PFSK-1 (cell line): ENCODE data around the gene ZDHHC1.

ENCODE experiments used
- POLR2AphosphoS5 ChIP-seq: IDR thresholded peaks from 2 replicates; pipeline ENCODE4 v1.6.1; 2012; ENCODE audit warnings: low read depth, mild to moderate bottlenecking, control low read depth, low read length, moderate library complexity
- SIN3A ChIP-seq: IDR thresholded peaks from 2 replicates; pipeline ENCODE4 v1.6.1; 2012; ENCODE audit warnings: mild to moderate bottlenecking, low read length, moderate library complexity, borderline replicate concordance; ENCODE audit not compliant: insufficient read depth
- TAF1 ChIP-seq: IDR thresholded peaks from 2 replicates; pipeline ENCODE4 v1.6.1; 2012; ENCODE audit warnings: low read length, control low read depth, borderline replicate concordance; ENCODE audit not compliant: insufficient read depth
- TF ChIP-seq, protein P1 (sequence below), 2 experiments: IDR thresholded peaks; 2 replicates each; pipeline versions ENCODE4 v1.6.1 to v1.8.0; 2011 to 2012; ENCODE audit warnings: low read depth in 2 of 2, low read length in 2 of 2, control low read depth in 1 of 2, inconsistent platforms in 1 of 2, mild to moderate bottlenecking in 1 of 2, moderate library complexity in 1 of 2; ENCODE audit not compliant: insufficient read depth in 1 of 2

DNA sequence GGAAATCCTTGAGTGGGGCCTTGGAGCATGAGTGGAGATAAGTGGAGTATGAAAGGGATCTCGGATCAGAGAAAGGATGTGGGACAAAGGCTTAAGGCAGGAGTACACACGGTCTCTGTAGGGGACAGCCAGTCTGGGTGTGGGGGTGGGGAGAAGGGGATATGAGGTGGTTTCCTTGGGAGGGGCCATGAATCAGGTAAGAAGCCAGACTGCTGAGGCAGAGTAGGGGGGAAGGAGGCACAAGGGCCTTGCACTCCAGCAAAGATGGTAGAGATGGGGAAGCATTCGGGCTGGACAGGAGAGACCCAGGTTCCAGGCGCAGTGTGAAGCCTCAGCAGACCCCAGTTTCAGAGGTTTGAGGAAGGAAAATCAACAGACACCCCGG, 16.2 kb upstream of the ZDHHC1 start:
- no peak for TF ChIP-seq POLR2AphosphoS5
- TF ChIP-seq TAF1, result no peak
- TF ChIP-seq, protein P1, sequence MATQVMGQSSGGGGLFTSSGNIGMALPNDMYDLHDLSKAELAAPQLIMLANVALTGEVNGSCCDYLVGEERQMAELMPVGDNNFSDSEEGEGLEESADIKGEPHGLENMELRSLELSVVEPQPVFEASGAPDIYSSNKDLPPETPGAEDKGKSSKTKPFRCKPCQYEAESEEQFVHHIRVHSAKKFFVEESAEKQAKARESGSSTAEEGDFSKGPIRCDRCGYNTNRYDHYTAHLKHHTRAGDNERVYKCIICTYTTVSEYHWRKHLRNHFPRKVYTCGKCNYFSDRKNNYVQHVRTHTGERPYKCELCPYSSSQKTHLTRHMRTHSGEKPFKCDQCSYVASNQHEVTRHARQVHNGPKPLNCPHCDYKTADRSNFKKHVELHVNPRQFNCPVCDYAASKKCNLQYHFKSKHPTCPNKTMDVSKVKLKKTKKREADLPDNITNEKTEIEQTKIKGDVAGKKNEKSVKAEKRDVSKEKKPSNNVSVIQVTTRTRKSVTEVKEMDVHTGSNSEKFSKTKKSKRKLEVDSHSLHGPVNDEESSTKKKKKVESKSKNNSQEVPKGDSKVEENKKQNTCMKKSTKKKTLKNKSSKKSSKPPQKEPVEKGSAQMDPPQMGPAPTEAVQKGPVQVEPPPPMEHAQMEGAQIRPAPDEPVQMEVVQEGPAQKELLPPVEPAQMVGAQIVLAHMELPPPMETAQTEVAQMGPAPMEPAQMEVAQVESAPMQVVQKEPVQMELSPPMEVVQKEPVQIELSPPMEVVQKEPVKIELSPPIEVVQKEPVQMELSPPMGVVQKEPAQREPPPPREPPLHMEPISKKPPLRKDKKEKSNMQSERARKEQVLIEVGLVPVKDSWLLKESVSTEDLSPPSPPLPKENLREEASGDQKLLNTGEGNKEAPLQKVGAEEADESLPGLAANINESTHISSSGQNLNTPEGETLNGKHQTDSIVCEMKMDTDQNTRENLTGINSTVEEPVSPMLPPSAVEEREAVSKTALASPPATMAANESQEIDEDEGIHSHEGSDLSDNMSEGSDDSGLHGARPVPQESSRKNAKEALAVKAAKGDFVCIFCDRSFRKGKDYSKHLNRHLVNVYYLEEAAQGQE (IDR thresholded peaks at IDR 0.05; ENCODE audit: insufficient read depth in 1 of 2, low read depth in 2 of 2, low read length in 2 of 2), result no peak
- TF ChIP-seq SIN3A, result no peak
